GM12864 (cell line): Measurements from ENCODE around the gene MAGI2.
"Not testable (repeated sequence)": the region's sequence is repeated elsewhere in the genome, so short reads cannot be mapped to it uniquely, and the experiment has no call there.

Experiments used
- DNase-seq: peaks from one replicate; pipeline ENCODE4 v3.0.0-alpha.2; 2011; ENCODE audit warnings: low read depth
- H3K4me3 ChIP-seq: 2 replicates; pipeline ENCODE4 v1.5.1; 2011; ENCODE audit warnings: mild to moderate bottlenecking, low read depth, low read length, control low read depth
- CTCF ChIP-seq: IDR thresholded peaks from 2 replicates; pipeline ENCODE4 v1.5.1; 2011; ENCODE audit warnings: low read depth, mild to moderate bottlenecking, moderate library complexity, low read length, control low read depth, inconsistent platforms; ENCODE audit errors: missing control alignments

The MAGI2 gene

GRCh38 chr7:79050603-79051002, 402.9 kb downstream of the MAGI2 start:
- DNase-seq, result no peak
- no peak for TF ChIP-seq CTCF
- no peak overlapping the region for H3K4me3 ChIP-seq

- TF ChIP-seq CTCF, result no peak
- DNase-seq, result no peak
- no peak overlapping the region for H3K4me3 ChIP-seq
Observed at GRCh38 chr7:79046061-79046460, 407.4 kb downstream of the MAGI2 start.

- H3K4me3 ChIP-seq, result no peak overlapping the region
- no peak for TF ChIP-seq CTCF
- no peak for DNase-seq
Observed at GRCh38 chr7:79037001-79037400, 416.5 kb downstream of the MAGI2 start.

GRCh38 chr7:79036356-79036755, 417.1 kb downstream of the MAGI2 start:
- no peak for DNase-seq
- no peak for TF ChIP-seq CTCF
- H3K4me3 ChIP-seq, result no peak overlapping the region

DNA sequence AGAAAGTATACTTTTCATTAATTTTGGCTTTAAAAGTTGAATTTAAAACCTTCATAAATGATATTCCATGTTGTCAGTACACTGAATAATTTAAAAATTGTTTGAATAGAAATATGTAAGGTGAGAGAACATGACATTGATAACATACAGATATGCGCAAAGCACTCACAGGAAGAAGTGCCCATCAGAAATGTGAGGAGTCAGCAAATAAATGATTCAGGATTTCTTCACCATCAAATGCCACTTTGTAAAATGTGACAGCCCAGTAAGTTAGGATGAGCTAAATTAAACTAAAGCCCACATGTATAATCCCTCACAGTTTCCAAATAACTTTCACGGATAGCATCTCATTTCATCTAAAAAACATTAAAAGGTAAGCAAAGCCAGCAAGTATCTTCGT, 417.6 kb downstream of the MAGI2 start:
- no peak for TF ChIP-seq CTCF
- no peak overlapping the region for H3K4me3 ChIP-seq
- DNase-seq, result no peak

DNA sequence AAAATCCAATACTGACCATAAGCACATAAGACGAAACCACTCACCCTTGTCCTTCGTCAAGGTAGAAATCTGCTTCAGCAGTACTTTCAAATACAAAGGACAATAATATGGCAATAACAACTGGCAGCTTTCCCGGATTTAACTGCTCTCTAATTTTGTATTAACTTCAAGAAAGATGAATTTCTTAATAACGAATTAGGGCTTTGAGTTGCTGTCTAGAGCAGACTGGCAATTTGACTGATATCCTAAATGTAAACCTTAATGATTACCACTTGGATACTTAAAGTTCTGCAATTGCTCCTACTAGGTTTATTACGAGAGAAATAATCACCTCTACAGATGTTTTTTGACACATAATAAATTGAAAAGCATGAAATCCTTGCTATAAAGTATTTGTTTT, 418.7 kb downstream of the MAGI2 start:
- no peak for DNase-seq
- no peak overlapping the region for H3K4me3 ChIP-seq
- TF ChIP-seq CTCF, result no peak

DNA sequence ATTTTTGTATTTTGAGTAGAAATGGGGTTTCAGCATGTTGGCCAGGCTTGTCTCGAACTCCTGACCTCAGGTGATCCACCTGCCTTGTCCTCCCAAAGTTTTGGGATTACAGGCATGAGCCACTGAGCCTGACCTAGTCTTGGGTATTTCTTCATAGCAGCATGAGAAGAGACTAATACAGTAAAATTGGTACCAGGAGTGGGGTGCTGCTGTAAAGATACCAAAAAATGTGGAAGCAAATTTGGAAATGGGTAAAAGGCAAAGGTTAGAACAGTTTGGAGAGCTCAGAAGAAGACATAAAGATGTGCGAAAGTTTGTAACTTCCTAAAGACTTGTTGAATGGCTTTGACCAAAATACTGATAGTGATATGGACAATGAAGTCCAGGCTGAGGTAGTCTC, 433.8 kb downstream of the MAGI2 start:
- not testable (repeated sequence) for H3K4me3 ChIP-seq, DNase-seq

DNA sequence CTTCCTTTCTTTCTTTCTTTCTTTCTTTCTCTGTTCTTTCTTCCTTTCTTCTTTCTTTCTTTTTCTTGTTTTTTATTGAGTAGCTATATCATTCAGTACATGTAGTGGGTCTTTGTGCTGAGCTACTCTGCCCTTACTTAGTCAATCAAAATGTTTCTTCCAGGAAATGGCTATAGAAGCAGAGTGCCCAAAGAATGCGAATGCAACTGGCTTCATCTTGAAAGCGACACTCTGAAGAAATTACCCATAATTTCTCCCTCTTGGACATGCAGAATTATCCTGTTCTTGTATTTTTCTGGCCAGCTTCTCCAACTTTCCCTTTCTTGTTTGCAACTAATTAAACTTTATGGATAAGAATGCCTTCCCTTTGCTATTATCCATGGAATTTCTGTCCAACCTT, 441.5 kb downstream of the MAGI2 start:
- H3K4me3 ChIP-seq, result no peak overlapping the region
- TF ChIP-seq CTCF, result no peak
- no peak for DNase-seq
